Measurements from ENCODE around the gene SLC35F6. TPM values are rescaled to one million over a fixed set of nuclear protein-coding genes. Genes with fewer than 3 reads are reported as not detected.

Gene SLC35F6
- total RNA-seq, 1 experiment from 2014 or later = 76.9 TPM

DNA sequence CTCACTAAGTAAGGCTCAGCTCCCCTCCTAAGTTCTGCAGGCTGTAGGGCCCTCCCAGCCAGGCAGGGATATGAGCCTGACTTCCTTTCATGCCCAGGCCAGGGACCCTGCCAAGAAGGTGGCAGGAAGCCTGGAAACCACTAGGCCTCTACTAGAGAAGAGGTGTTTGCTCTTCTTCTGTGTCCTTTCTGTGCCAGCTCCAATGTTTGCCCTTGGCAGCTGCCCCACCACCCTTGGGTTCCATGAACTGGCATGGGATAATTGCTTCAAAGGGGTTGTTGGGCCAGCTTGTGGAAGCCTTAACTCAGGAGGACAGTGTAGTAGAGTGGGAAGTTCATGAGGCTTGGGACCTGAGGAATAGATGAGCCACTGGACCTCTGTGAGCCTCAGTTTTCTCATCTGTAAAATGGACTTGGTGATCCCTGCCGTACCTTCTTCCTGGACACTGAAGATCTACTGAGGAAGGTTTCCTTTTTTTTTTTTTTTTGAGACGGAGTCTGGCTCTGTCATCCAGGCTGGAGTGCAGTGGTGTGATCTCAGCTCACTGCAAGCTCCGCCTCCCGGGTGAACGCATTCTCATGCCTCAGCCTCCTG lies 3.9 kb downstream of the SLC35F6 start:
- no TSS peak for BruUV-seq (replicated peaks)
- H3K27ac Mint-ChIP-seq (ENCODE audit: low read depth, unreplicated experiment) = peak overlapping the region; percentile 39
- TF ChIP-seq, protein P1, sequence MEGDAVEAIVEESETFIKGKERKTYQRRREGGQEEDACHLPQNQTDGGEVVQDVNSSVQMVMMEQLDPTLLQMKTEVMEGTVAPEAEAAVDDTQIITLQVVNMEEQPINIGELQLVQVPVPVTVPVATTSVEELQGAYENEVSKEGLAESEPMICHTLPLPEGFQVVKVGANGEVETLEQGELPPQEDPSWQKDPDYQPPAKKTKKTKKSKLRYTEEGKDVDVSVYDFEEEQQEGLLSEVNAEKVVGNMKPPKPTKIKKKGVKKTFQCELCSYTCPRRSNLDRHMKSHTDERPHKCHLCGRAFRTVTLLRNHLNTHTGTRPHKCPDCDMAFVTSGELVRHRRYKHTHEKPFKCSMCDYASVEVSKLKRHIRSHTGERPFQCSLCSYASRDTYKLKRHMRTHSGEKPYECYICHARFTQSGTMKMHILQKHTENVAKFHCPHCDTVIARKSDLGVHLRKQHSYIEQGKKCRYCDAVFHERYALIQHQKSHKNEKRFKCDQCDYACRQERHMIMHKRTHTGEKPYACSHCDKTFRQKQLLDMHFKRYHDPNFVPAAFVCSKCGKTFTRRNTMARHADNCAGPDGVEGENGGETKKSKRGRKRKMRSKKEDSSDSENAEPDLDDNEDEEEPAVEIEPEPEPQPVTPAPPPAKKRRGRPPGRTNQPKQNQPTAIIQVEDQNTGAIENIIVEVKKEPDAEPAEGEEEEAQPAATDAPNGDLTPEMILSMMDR (IDR thresholded peaks at IDR 0.05; ENCODE audit: unreplicated experiment) = no peak
- H3K4me3 Mint-ChIP-seq (ENCODE audit: unreplicated experiment) = no peak overlapping the region
- ChIA-PET POLR2A (interaction anchor here (1.0 to 2.2 kb wide), 2 partner anchors 15 to 522 kb away, joined by 4 to 6 read pairs; no protein-coding TSS in a partner anchor), CTCF (interaction anchor here (0.9 to 2.4 kb wide), 2 partner anchors 162 to 368 kb away, joined by 3 to 8 read pairs; no protein-coding TSS in a partner anchor)
- peaks cover 49% of the 10 kb centered on the region for H3K4me1 Mint-ChIP-seq (ENCODE audit: insufficient read depth, unreplicated experiment)
- peaks cover 6% of the 10 kb centered on the region for H3K36me3 Mint-ChIP-seq (ENCODE audit: insufficient read depth, unreplicated experiment)
- H3K27me3 Mint-ChIP-seq (ENCODE audit: insufficient read depth, unreplicated experiment) = no peaks in the 10 kb centered on the region
- intact Hi-C loops (cut with micrococcal nuclease) = no loop called here
- no peaks in the 10 kb centered on the region for H3K9me3 Mint-ChIP-seq (ENCODE audit: unreplicated experiment)
- no peak for DNase-seq (ENCODE audit: unreplicated experiment)

DNA sequence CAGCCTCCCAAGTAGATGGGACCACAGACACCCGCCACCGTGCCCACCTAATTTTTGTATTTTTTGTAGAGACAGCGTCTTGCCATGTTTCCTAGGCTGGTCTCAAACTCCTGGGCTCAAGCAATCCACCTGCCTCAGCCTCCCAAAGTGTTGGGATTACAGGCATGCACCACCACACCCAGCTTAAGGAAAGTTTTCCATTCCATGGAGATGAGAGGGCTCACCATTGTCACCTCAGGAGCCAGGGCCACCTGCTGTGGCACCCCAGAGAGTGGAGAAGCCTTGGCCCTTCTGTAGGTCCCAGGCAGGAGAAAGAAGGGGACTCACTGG lies 4.6 kb downstream of the SLC35F6 start:
- ChIA-PET CTCF (interaction anchor here (0.7 to 2.4 kb wide), 5 partner anchors 161 to 369 kb away, joined by 3 to 8 read pairs (median 3); no protein-coding TSS in a partner anchor), POLR2A (interaction anchor here (0.8 to 2.2 kb wide), 9 partner anchors 9 to 522 kb away, joined by 3 to 13 read pairs (median 5); partner anchors contain the start of genes CENPA and SELENOI)
- intact Hi-C loops (cut with micrococcal nuclease) = no loop called here
- no TSS peak for BruUV-seq (replicated peaks)
- DNase-seq (ENCODE audit: unreplicated experiment) = no peak
- no peaks in the 10 kb centered on the region for H3K27me3 Mint-ChIP-seq (ENCODE audit: insufficient read depth, unreplicated experiment)
- peak overlapping the region; percentile 40 for H3K4me3 Mint-ChIP-seq (ENCODE audit: unreplicated experiment)
- H3K36me3 Mint-ChIP-seq (ENCODE audit: insufficient read depth, unreplicated experiment) = peaks cover 6% of the 10 kb centered on the region
- peaks cover 50% of the 10 kb centered on the region for H3K4me1 Mint-ChIP-seq (ENCODE audit: insufficient read depth, unreplicated experiment)
- H3K9me3 Mint-ChIP-seq (ENCODE audit: unreplicated experiment) = no peaks in the 10 kb centered on the region
- TF ChIP-seq, protein P1 (IDR thresholded peaks at IDR 0.05; ENCODE audit: unreplicated experiment) = no peak
- H3K27ac Mint-ChIP-seq (ENCODE audit: low read depth, unreplicated experiment) = peak overlapping the region; percentile 87

DNA sequence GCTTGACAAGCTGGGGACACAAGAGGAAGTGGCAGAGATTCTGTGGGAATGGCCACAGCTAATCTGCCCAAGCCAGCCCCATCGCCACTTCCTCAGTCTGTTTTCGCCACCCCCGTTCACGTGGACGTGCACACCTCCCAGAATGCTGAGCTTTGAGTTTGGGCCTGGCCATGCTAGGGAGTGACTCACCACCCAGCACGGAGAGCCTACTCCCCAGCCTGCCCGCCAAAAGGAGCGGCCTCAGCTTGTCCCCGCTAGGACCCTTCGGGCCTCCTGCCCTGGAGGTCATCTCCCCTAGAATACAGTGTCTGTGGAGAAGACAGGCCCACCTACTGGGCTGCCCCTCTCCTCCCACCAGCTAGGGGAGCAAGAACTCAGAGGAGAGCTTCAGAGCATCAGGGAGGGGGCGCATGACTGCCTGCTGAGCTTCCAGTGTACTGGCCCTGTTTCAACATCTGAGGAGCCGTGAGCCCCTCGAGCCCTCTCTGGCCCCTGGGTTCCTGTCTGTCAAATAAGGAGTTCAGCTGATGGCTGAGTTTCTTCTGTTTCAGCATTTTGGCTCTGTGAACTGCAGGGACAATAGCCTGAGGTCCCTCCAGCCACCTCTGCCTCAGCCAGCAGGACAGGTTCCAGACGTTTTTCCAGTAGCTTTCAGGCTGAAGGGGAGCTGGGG lies 5.1 kb downstream of the SLC35F6 start:
- peak; percentile 91 for DNase-seq (ENCODE audit: unreplicated experiment)
- Mint-ChIP-seq H3K27ac (ENCODE audit: low read depth, unreplicated experiment) (peak overlapping the region; percentile 87), H3K27me3 (ENCODE audit: insufficient read depth, unreplicated experiment) (no peaks in the 10 kb centered on the region), H3K36me3 (ENCODE audit: insufficient read depth, unreplicated experiment) (peaks cover 6% of the 10 kb centered on the region), H3K4me1 (ENCODE audit: insufficient read depth, unreplicated experiment) (peaks cover 50% of the 10 kb centered on the region), H3K4me3 (ENCODE audit: unreplicated experiment) (peak overlapping the region; percentile 40), H3K9me3 (ENCODE audit: unreplicated experiment) (no peaks in the 10 kb centered on the region)
- TF ChIP-seq, protein P1 (IDR thresholded peaks at IDR 0.05; ENCODE audit: unreplicated experiment) = no peak
- ChIA-PET POLR2A (interaction anchor here (0.6 to 2.2 kb wide), 10 partner anchors 8 to 523 kb away, joined by 3 to 13 read pairs (median 4); partner anchors contain the start of genes CENPA and SELENOI), CTCF (interaction anchor here (0.6 to 2.4 kb wide), 5 partner anchors 162 to 419 kb away, joined by 3 to 8 read pairs (median 3); no protein-coding TSS in a partner anchor)
- no TSS peak for BruUV-seq (replicated peaks)
- intact Hi-C loops (cut with micrococcal nuclease) = no loop called here

DNA sequence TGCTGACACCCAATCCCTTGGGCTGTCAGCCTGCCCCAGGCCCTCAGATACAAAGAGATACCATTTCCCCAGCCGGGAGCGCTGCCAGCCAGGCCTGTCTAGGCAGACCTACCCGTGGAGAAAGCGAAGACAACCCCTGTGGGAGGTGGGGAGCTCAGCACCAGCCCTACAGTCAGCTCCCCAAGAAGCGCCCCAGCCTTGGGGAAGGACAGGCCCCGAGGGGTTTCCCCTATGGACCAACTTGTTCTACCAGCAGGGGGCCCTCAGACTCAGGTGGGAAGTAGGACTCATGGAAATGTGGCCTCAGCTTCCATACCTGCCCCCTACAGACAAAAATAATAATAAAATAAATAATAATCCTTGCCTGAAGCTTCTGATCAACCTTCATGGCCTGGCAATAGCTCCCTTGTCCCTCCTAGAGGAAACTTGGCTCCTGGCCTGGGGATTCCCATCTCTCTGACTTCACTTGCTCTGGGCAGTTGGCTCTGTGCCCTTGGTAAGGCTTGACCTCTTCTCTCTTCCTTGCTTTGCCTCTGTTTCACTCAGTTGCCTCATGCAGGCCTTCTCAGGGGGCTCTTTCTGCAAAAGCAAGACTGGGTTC lies 7.0 kb downstream of the SLC35F6 start:
- ChIA-PET POLR2A (interaction anchor here (0.7 to 2.5 kb wide), 9 partner anchors 10 to 497 kb away, joined by 3 to 22 read pairs (median 6); partner anchors contain the start of genes ADGRF3, CENPA and SELENOI), CTCF (interaction anchor here (0.6 to 1.2 kb wide), 3 partner anchors 43 to 246 kb away, joined by 3 to 5 read pairs (median 3); no protein-coding TSS in a partner anchor)
- peak overlapping the region; percentile 72 for H3K27ac Mint-ChIP-seq (ENCODE audit: low read depth, unreplicated experiment)
- peaks cover 37% of the 10 kb centered on the region for H3K4me1 Mint-ChIP-seq (ENCODE audit: insufficient read depth, unreplicated experiment)
- H3K9me3 Mint-ChIP-seq (ENCODE audit: unreplicated experiment) = no peaks in the 10 kb centered on the region
- DNase-seq (ENCODE audit: unreplicated experiment) = peak; percentile 98
- peaks cover 19% of the 10 kb centered on the region for H3K36me3 Mint-ChIP-seq (ENCODE audit: insufficient read depth, unreplicated experiment)
- TF ChIP-seq, protein P1 (IDR thresholded peaks at IDR 0.05; ENCODE audit: unreplicated experiment) = peak; percentile 58
- no TSS peak for BruUV-seq (replicated peaks)
- H3K27me3 Mint-ChIP-seq (ENCODE audit: insufficient read depth, unreplicated experiment) = no peaks in the 10 kb centered on the region
- H3K4me3 Mint-ChIP-seq (ENCODE audit: unreplicated experiment) = peak overlapping the region; percentile 44
- intact Hi-C loops (cut with micrococcal nuclease) = loop anchor here (1.0 kb wide), 1 partner anchor 13 kb away; no protein-coding TSS in a partner anchor
